Uterus (tissue), 2 donors: Measurements from ENCODE around the gene KCNJ10.

Experiments used
- POLR2A ChIP-seq, 2 donors: fragments of 450-650 bp; IDR thresholded peaks; one replicate each; pipeline ENCODE4 v1.6.1; 2016; ENCODE audit warnings: antibody characterized with exemption in 2 of 2, mild to moderate bottlenecking in 1 of 2, moderate library complexity in 1 of 2
- TF ChIP-seq, protein P1 (sequence below), 4 experiments: fragments of 200-600 bp in 2 of 4; fragments of 450-650 bp in 2 of 4; sonication (generic) in 2 of 4; IDR thresholded peaks; one replicate each; pipeline ENCODE4 v1.5.1; 2016 to 2019; ENCODE audit warnings: antibody characterized with exemption in 4 of 4, mild to moderate bottlenecking in 2 of 4, moderate library complexity in 1 of 4

DNA sequence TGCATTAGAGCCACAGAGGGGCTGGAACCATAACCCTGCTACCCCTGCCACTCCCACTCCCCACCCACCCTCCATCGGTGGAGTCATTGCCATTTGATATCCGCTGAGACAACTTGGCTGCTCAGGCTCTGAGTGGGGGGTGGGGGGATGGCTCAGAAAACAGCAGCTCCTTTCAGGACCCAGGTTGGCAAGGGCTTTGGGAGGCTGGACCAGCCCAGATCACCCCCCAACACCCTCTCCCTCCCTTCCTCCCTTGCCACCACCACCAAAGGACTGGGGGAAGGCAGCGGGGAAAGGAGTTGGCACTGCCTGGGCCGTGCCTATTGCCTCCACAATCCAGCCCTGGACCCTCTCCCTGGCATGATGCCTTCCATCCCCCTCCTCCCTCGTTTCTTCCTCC is 1.7 kb downstream of the KCNJ10 start:
- TF ChIP-seq, protein P1, sequence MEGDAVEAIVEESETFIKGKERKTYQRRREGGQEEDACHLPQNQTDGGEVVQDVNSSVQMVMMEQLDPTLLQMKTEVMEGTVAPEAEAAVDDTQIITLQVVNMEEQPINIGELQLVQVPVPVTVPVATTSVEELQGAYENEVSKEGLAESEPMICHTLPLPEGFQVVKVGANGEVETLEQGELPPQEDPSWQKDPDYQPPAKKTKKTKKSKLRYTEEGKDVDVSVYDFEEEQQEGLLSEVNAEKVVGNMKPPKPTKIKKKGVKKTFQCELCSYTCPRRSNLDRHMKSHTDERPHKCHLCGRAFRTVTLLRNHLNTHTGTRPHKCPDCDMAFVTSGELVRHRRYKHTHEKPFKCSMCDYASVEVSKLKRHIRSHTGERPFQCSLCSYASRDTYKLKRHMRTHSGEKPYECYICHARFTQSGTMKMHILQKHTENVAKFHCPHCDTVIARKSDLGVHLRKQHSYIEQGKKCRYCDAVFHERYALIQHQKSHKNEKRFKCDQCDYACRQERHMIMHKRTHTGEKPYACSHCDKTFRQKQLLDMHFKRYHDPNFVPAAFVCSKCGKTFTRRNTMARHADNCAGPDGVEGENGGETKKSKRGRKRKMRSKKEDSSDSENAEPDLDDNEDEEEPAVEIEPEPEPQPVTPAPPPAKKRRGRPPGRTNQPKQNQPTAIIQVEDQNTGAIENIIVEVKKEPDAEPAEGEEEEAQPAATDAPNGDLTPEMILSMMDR (IDR thresholded peaks at IDR 0.05): no peak
- no peak for TF ChIP-seq POLR2A (IDR thresholded peaks at IDR 0.05)
